CD4-positive, alpha-beta T cell treated with Interleukin-15 for 4 hours (primary cell): ENCODE data around the gene CYP4F22.
"Not testable (repeated sequence)": the region's sequence is repeated elsewhere in the genome, so short reads cannot be mapped to it uniquely, and the experiment has no call there.

ENCODE experiments used
- DNase-seq: peaks from one replicate; pipeline ENCODE4 v3.0.0-alpha.2; 2020; ENCODE audit warnings: low spot score

Gene CYP4F22

DNA sequence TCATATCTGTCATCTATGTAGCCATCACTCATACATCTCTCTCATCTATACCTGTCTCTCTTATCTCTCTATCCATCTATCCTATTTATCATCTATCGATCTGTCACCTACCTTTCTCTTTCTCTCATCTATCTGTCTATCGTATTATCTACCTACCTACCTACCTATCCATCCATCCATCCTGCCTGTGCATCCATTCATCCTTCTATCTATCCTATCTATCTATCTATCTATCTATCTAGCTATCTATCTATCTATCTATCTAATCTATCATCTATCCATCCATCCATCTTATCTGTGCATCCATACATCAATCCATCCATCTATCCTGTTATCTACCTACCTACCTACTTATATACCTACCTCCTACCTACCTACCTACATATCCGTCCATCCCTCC lies 62.1 kb downstream of the CYP4F22 start:
- no peak for DNase-seq

DNA sequence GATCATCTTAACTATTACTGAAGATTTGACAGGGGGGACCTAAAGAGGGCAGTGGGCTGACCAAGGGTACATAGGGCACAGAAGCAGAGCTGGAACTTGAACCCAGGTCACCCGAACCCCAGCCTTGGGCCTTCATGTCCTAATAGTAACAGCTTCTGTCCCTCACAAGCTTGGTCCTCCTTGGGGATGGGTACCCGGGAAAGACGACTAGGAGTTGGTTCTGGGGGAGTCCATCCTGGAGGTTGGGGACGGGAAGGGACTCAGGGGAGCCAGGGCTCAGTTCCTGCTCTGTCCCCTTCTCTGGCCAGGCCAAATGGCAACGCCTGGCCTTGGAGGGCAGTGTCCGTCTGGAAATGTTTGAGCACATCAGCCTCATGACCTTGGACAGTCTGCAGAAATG lies 67.1 kb downstream of the CYP4F22 start:
- no peak for DNase-seq

DNA sequence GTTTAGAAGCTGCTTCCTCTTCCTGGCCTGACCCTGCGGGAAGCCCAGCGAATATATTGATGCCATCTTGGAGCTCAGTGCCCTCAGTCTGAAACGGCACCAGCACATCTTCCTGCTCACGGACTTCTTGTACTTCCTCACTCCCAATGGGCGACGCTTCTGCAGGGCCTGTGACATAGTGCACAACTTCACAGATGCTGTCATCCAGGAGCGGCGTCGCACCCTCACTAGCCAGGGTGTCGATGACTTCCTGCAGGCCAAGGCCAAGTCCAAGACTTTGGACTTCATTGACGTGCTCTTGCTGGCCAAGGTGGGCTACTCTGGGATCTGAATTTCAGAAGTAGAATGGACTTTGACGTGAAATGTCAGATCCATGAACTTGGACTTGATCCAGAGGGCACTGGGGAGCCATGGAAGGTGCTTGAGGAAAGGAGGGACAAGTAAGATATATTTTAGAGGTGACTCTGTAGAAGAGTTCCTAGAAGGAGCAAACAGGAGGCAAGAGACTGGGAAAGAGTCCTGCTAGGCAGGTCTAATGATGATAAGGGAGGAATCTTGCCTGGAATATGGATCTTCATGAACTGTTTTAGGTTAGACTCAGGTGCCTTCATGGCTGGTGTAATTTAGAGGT lies 68.3 kb downstream of the CYP4F22 start:
- DNase-seq: no peak

DNA sequence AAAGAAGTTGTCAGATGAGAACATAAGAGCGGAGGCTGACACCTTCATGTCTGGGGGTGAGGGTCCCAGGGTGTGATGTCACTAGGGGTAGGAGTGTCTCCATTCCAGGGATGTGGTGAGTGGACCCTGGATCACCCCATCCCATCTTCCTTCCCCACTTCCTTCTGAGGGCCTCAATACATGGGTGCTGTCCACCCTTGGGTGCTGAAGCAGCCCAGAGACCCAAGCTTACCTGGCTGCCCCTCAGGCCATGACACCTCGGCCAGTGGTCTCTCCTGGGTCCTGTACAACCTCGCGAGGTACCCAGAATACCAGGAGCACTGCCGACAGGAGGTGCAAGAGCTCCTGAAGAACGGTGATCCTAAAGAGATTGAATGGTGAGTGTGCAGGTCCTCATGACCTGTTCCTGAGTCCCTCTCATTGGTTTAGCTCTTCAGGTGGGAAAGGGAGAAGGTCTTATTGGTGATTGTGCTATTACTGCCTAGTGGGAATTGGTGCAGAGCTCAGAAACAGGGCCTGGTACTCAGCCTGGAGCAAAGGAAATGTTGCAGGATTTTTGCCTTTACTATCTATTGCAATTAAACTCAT lies 69.0 kb downstream of the CYP4F22 start:
- no peak for DNase-seq

DNA sequence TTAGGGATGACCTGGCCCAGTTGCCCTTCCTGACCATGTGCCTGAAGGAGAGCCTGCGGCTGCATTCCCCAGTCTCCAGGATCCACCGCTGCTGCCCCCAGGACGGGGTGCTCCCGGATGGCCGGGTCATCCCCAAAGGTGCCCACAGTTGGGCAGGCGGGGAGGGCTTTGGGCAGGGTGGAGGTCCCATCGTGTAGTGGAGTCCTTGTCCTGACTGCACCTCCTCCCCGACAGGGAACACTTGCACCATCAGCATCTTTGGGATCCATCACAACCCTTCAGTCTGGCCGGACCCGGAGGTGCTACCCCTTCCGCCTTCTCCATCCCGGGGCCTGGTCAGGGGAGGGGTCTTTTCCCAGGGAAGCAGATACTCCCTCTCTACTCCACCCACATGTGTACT lies 75.0 kb downstream of the CYP4F22 start:
- DNase-seq: no peak

DNA sequence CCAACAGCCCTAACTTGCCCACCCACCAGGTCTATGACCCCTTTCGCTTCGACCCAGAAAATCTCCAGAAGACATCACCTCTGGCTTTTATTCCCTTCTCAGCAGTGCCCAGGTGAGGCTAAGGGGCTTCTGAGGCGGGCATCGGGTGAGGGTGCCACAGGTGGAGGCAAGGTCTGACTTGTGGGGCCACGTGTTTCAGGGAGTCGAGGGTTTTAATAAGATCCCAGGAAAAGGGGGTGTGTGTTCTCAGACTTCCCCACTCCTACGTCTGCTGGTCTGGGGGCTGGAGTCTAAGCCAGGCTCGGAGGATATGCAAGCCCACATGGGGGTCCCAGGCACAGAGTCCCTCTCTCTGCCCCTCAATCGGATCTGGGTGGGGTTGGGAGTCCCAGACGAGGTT lies 75.8 kb downstream of the CYP4F22 start:
- DNase-seq: no peak

DNA sequence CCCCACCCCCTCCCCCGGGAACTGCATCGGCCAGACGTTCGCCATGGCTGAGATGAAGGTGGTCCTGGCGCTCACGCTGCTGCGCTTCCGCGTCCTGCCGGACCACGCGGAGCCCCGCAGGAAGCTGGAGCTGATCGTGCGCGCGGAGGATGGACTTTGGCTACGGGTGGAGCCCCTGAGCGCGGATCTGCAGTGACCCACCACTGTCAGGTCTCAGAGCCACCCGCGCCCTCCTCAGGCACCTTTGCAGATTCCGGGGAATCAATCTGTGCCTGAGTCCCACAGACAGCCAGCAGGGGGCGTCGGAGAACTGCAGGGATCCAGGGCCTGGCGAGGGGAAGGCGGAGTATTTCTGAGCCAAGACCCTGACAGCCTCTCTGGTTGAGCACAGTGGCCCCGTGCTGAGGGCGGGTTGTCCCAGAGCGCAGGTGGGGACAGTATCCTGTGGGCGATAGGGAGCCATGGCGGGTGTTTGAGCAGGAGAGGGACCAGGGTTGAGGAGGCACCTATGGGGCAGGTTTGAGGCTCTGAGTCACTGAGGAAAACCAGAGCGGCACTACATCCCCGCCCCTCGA lies 76.3 kb downstream of the CYP4F22 start:
- peak; percentile 80 for DNase-seq

DNA sequence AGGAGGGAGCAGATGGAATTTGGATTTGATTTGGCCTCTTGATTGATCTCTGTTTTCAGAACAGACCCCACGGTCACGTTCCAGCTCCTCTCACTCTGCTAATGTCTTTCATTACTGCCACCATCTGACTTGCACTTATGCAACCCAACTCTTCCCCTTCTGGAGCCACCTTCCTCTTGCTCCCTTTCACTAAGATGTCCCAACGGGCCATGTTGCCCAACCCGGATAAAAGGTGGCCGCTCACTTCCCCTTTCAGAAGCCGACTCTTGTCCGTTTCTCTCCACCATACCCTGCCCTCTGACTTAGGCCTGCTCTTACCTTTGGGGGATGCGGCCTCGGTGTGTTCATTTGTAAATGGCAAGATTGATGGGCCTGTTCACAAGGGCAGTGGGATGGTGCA lies 79.3 kb downstream of the CYP4F22 start:
- no peak for DNase-seq

DNA sequence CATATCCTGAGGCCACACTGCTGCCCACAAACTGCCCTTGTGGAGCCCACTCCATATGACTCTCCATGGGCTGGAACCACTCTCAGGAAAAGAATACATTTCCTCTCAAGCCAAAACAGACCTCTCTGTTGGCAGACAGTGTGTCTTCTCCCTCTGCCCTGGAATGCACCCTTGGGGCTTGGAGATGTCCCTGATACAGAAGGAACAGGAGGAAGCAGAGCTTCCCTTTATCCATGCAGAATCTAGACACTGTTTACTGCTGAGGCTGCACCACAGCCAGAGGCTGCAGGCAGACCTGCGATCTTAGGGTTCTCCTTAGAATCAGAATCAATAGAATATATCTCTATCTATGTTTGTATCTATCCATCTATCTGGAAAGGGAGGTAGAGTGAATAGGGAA lies 79.9 kb downstream of the CYP4F22 start:
- no peak for DNase-seq

DNA sequence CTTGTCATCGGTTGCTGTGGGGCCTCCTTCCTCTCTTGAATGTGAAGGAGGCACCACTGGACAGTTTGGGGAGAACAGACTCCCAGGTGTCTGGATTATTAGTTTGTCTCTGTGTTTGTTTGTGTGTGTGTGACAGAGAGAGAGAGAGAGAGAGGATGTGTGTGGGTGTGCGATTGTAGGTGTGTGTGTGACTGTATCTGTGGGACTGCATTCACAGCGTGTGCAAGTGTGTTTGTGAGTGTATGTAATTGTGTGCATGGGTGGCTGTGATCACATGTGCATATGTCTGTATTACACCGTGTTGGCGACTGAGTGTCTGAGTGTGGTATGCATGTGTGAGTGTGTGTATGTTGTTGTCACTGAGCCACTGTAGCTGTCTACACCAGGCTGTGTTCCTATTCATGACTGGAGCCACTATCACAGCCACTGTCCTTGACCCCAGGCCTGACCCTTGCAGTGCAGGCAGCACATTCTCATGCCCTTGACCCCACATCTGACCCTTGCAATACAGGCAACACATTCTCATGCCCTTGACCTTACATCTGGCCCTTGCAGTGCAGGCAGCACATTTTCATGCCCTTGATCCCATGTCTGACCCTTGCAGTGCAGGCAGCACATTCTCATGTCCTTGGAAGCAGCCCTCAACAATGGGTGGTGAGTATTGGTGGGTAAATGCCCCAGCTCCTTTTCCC lies 81.6 kb downstream of the CYP4F22 start:
- no peak for DNase-seq

DNA sequence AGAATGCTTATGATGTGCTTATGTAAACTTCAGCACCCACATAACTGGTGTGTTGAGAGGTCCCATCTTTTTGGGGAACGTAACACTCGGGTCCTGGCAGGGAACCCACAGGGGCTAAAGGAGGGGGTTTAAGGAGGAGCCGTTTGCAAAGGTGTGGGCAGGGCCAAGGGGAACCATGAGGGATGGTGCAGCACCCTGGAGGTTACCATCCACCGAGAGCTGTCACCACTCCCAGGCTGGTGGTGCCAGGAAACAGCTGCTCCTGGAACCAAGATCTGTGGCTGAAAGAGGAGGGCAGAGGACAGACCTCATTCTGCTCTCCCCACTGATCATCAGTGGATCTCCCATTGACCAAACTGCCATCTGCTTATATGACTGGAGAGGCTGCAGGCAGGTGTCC lies 83.5 kb downstream of the CYP4F22 start:
- DNase-seq: no peak

DNA sequence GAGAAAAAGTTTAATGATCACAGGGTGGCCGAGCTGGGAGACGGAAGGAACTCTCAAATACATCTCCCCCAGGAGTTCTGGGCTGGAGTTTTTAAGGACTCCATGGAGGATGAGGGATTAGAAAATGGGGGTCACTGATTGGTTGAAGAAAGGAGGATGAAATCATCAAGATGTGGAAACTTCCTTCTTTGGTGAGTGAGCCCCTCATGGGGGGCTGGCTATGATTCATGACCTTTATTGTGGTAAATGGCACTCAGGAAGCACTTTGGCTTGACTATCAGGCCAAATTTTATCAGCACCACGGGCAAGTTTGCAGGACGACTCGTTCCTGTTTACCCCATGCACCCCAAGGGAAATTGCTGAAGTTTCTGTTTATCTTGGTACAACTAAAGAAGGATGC lies 84.2 kb downstream of the CYP4F22 start:
- not testable (repeated sequence) for DNase-seq

DNA sequence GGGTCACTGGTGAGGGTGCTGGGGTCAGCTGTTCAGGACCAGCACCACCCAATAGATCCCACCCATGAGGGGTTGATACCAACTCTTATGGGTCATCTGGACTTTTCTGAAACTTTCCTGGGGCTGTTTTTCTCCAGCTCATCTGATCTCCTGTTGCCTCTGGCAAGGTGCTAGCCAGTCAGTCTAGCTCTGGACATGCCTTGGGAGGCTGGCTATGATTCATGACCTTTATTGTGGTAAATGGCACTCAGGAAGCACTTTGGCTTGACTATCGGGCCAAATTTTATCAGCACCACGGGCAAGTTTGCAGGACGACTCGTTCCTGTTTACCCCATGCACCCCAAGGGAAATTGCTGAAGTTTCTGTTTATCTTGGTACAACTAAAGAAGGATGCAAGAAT lies 85.4 kb downstream of the CYP4F22 start:
- not testable (repeated sequence) for DNase-seq

DNA sequence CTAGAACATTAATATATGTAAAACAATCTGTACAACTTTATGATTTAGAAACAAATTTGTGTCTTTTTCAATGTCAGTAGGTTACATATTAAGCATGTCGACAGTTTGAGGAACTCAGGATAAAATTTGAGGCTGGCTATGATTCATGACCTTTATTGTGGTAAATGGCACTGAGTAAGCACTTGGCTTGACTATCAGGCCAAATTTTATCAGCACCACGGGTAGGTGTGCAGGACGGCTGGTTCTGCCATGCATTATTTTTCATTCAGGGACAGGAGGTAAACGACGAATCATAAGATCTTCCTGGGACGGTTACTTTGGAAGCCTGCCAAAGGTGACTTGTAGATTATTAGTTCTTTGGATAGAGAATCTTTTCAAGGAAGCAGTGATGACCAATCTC lies 86.7 kb downstream of the CYP4F22 start:
- DNase-seq: no peak
